SH-SY5Y (cell line): ENCODE data around the gene LENEP.

Experiments
- GATA2 ChIP-seq: IDR thresholded peaks from 2 replicates; pipeline ENCODE4 v1.6.1; 2011; ENCODE audit warnings: mild to moderate bottlenecking, low read depth, low read length
- GATA3 ChIP-seq: IDR thresholded peaks from 2 replicates; pipeline ENCODE4 v1.6.1; 2011; ENCODE audit warnings: low read depth, mild to moderate bottlenecking, low read length, moderate library complexity

GRCh38 chr1:154983776-154984466, 9.5 kb upstream of the LENEP start:
- TF ChIP-seq GATA2, result no peak
- no peak for TF ChIP-seq GATA3
